GM12878 (cell line): Measurements from ENCODE around the gene EIF1AD. TPM values are rescaled to one million over a fixed set of nuclear protein-coding genes. Genes with fewer than 3 reads are reported as not detected.
A peak's percentile ranks its signal among the peaks of the same experiment; 100 is the strongest.

Experiments used
- ASH2L ChIP-seq: fragments of 300-600, 200-600 bp; sonication (generic); IDR thresholded peaks from 2 replicates; pipeline ENCODE4 v1.6.1; 2017; ENCODE audit warnings: low read depth, mild to moderate bottlenecking, borderline replicate concordance
- BACH1 ChIP-seq: fragments of 450-650 bp; IDR thresholded peaks from 2 replicates; pipeline ENCODE4 v1.6.1; 2017; ENCODE audit warnings: mild to moderate bottlenecking, borderline replicate concordance
- BCLAF1 ChIP-seq: fragments of 450-650 bp; IDR thresholded peaks from 2 replicates; pipeline ENCODE4 v1.6.1; 2017; ENCODE audit warnings: antibody characterized with exemption, mild to moderate bottlenecking, moderate library complexity
- BRCA1 ChIP-seq: IDR thresholded peaks from 2 replicates; pipeline ENCODE4 v1.6.1; 2011; ENCODE audit warnings: low read depth, low read length, improper control_type of control experiment
- CEBPZ ChIP-seq: fragments of 150-350 bp; IDR thresholded peaks from 2 replicates; pipeline ENCODE4 v1.6.1; 2016; ENCODE audit warnings: low read depth, low read length
- CREM ChIP-seq: IDR thresholded peaks from 2 replicates; pipeline ENCODE4 v1.6.1; 2014; ENCODE audit warnings: antibody characterized with exemption, low read depth
- DPF2 ChIP-seq: fragments of 450-650 bp; IDR thresholded peaks from 2 replicates; pipeline ENCODE4 v1.6.1; 2017; ENCODE audit warnings: mild to moderate bottlenecking
- EZH2 ChIP-seq: IDR thresholded peaks from 2 replicates; pipeline ENCODE4 v1.6.1; 2012; ENCODE audit warnings: low read depth, mild to moderate bottlenecking, control low read depth, inconsistent platforms, low read length, borderline replicate concordance; ENCODE audit not compliant: control insufficient read depth
- FOXM1 ChIP-seq: IDR thresholded peaks from 2 replicates; pipeline ENCODE4 v1.6.1; 2012; ENCODE audit warnings: low read depth, mild to moderate bottlenecking, inconsistent platforms, low read length, moderate library complexity
- HCFC1 ChIP-seq: fragments of 150-350 bp; IDR thresholded peaks from 2 replicates; pipeline ENCODE4 v1.6.1; 2014; ENCODE audit warnings: low read length
- MTA3 ChIP-seq: IDR thresholded peaks from 2 replicates; pipeline ENCODE4 v1.6.1; 2012; ENCODE audit warnings: low read length, inconsistent platforms, borderline replicate concordance
- MYB ChIP-seq: fragments of 150-350 bp; IDR thresholded peaks from 2 replicates; pipeline ENCODE4 v1.6.1; 2014; ENCODE audit warnings: mild to moderate bottlenecking, low read depth, low read length, borderline replicate concordance
- MYC ChIP-seq: IDR thresholded peaks from 2 replicates; pipeline ENCODE4 v1.6.1; 2011; ENCODE audit warnings: mild to moderate bottlenecking, low read length, moderate library complexity, inconsistent platforms; ENCODE audit not compliant: insufficient read depth, insufficient replicate concordance, insufficient read length, severe bottlenecking
- NFYB ChIP-seq: IDR thresholded peaks from 2 replicates; pipeline ENCODE4 v1.6.1; 2011; ENCODE audit warnings: low read depth, mild to moderate bottlenecking, low read length, improper control_type of control experiment, moderate library complexity; ENCODE audit not compliant: insufficient read depth
- RAD21 ChIP-seq: IDR thresholded peaks from 2 replicates; pipeline ENCODE4 v1.6.1; 2011; ENCODE audit warnings: mild to moderate bottlenecking, low read depth, low read length, moderate library complexity; ENCODE audit not compliant: insufficient read depth
- RB1 ChIP-seq: fragments of 450-650 bp; formaldehyde crosslinking; IDR thresholded peaks from 2 replicates; pipeline ENCODE4 v1.6.1; 2017; ENCODE audit warnings: mild to moderate bottlenecking, borderline replicate concordance
- SMAD1 ChIP-seq: fragments of 450-650 bp; IDR thresholded peaks from 2 replicates; pipeline ENCODE4 v1.6.1; 2018; ENCODE audit warnings: mild to moderate bottlenecking, low read depth; ENCODE audit not compliant: partially characterized antibody
- SMARCA5 ChIP-seq: fragments of 450-650 bp; IDR thresholded peaks from 2 replicates; pipeline ENCODE4 v1.6.1; 2017; ENCODE audit warnings: mild to moderate bottlenecking
- SP1 ChIP-seq: IDR thresholded peaks from one replicate; pipeline ENCODE4 v1.6.1; 2011; ENCODE audit warnings: low read depth, low read length
- STAT3 ChIP-seq: IDR thresholded peaks from 2 replicates; pipeline ENCODE4 v1.6.1; 2011; ENCODE audit warnings: low read depth, low read length, improper control_type of control experiment
- YY1 ChIP-seq: IDR thresholded peaks from 2 replicates; pipeline ENCODE4 v1.6.1; 2011; ENCODE audit warnings: low read depth, mild to moderate bottlenecking, low read length
- ZNF217 ChIP-seq: fragments of 450-650 bp; IDR thresholded peaks from 2 replicates; pipeline ENCODE4 v1.6.1; 2017; ENCODE audit warnings: antibody characterized with exemption, mild to moderate bottlenecking
- polyA plus RNA-seq, 11 experiments: library from polyadenylated mRNA; depleted of rRNA in 4 of 11; unstranded in 6 of 11; stranded (reverse) in 5 of 11; fragments of >200 nt; fragmentation: Nextera tagmentation in 4 of 11; fragmentation: Illumina TruSeq in 1 of 11; extraction: Ambion mirVana in 4 of 11; extraction: Trizol in 1 of 11; gene quantifications; 1 replicate in 1 of 11; 2 replicates in 10 of 11; pipeline versions ENCODE4 v1.2.1 to v1.2.3, GENCODE V29; 2011 to 2016; ENCODE audit warnings: inconsistent platforms in 2 of 11, missing spikeins in 2 of 11, low read depth in 1 of 11
- total RNA-seq, 4 experiments: library from RNA; depleted of rRNA in 3 of 4; stranded (reverse); fragments of >200 nt in 3 of 4; fragmentation: Illumina TruSeq in 1 of 4; extraction: Trizol in 1 of 4; gene quantifications; 2 replicates each; pipeline versions ENCODE4 v1.2.1 to v1.2.3, GENCODE V29; 2013 to 2021
- TF ChIP-seq, protein P1 (sequence below): fragments of 450-650 bp; IDR thresholded peaks from 2 replicates; pipeline ENCODE4 v1.6.1; 2017; ENCODE audit warnings: low read depth, mild to moderate bottlenecking, moderate library complexity

The EIF1AD gene
- total and polyA plus RNA-seq, 10 of the 15 experiments (the other 5 are each of a cell fraction or from before 2014, with no cell fraction given) = 31.6 to 56.8 (median 39.5) TPM

GRCh38 chr11:66001942-66002647 lies at the start of gene EIF1AD, which contains the start of gene BANF1 (continued):
- TF ChIP-seq SMARCA5 = 0 out of 2 replicates have a peak, but pooled peaks have one; percentile 66
- TF ChIP-seq ASH2L = peak; percentile 88
- peak; percentile 91 for TF ChIP-seq HCFC1
- peak; percentile 53; the same call in 1 of the 2 replicates for TF ChIP-seq MTA3
- no peak for TF ChIP-seq ZNF217
- TF ChIP-seq CREM = peak; percentile 88
- 0 out of 2 replicates have a peak, but pooled peaks have one; percentile 34 for TF ChIP-seq BACH1
- no peak for TF ChIP-seq NFYB
- TF ChIP-seq SP1 = peak; percentile 87
- no peak for TF ChIP-seq MYB
- TF ChIP-seq CEBPZ = no peak
- peak; percentile 55 for TF ChIP-seq BRCA1
- no peak for TF ChIP-seq BCLAF1
- TF ChIP-seq RB1 = peak; percentile 98
- no peak; the same call in 1 of the 2 replicates for TF ChIP-seq DPF2
- TF ChIP-seq FOXM1 = peak; percentile 72; the same call in 1 of the 2 replicates
- no peak for TF ChIP-seq RAD21
- TF ChIP-seq STAT3 = no peak
- peak; percentile 88 for TF ChIP-seq YY1
- no peak for TF ChIP-seq MYC
- TF ChIP-seq EZH2 = no peak
- peak; percentile 38 for TF ChIP-seq SMAD1
- TF ChIP-seq, protein P1, sequence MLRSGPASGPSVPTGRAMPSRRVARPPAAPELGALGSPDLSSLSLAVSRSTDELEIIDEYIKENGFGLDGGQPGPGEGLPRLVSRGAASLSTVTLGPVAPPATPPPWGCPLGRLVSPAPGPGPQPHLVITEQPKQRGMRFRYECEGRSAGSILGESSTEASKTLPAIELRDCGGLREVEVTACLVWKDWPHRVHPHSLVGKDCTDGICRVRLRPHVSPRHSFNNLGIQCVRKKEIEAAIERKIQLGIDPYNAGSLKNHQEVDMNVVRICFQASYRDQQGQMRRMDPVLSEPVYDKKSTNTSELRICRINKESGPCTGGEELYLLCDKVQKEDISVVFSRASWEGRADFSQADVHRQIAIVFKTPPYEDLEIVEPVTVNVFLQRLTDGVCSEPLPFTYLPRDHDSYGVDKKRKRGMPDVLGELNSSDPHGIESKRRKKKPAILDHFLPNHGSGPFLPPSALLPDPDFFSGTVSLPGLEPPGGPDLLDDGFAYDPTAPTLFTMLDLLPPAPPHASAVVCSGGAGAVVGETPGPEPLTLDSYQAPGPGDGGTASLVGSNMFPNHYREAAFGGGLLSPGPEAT = peak; percentile 100
